Fibroblast of skin of left biceps (primary cell): ENCODE data around the gene FRMD4B.
"Not testable (repeated sequence)": the region's sequence is repeated elsewhere in the genome, so short reads cannot be mapped to it uniquely, and the experiment has no call there.

Experiments used
- DNase-seq, 2 experiments: peaks; one replicate each; pipeline ENCODE4 v3.0.0-alpha.2; 2013; ENCODE audit warnings: low read depth in 2 of 2

Gene FRMD4B

GRCh38 chr3:69244039-69244438 is 141.8 kb downstream of the FRMD4B start:
- DNase-seq: no peak

GRCh38 chr3:69241769-69242168 is 144.1 kb downstream of the FRMD4B start:
- no peak for DNase-seq

- DNase-seq: no peak
Observed at GRCh38 chr3:69240651-69241568, 145.0 kb downstream of the FRMD4B start.

- DNase-seq: no peak
Observed at GRCh38 chr3:69239063-69239462, 146.8 kb downstream of the FRMD4B start.

- DNase-seq: no peak
Observed at GRCh38 chr3:69236812-69237707, 148.8 kb downstream of the FRMD4B start.

- DNase-seq: no peak
Observed at GRCh38 chr3:69235882-69236281, 150.0 kb downstream of the FRMD4B start.

GRCh38 chr3:69235227-69235626 is 150.7 kb downstream of the FRMD4B start:
- DNase-seq: not testable (repeated sequence)

- DNase-seq: no peak
Observed at GRCh38 chr3:69232482-69232881, 153.4 kb downstream of the FRMD4B start.

GRCh38 chr3:69231929-69232440 is 153.9 kb downstream of the FRMD4B start:
- no peak for DNase-seq

GRCh38 chr3:69226071-69226470 is 159.8 kb downstream of the FRMD4B start:
- DNase-seq: no peak

- DNase-seq: no peak
Observed at GRCh38 chr3:69219101-69219708, 166.7 kb downstream of the FRMD4B start.

GRCh38 chr3:69218079-69218478 is 167.8 kb downstream of the FRMD4B start:
- no peak for DNase-seq

GRCh38 chr3:69216981-69217380 is 168.9 kb downstream of the FRMD4B start:
- no peak for DNase-seq

- no peak for DNase-seq
Observed at GRCh38 chr3:69214241-69214640, 171.6 kb downstream of the FRMD4B start.

- DNase-seq: peak; percentile 70 to 71
Observed at GRCh38 chr3:69212411-69213160, 173.3 kb downstream of the FRMD4B start.

GRCh38 chr3:69210068-69210730 is 175.7 kb downstream of the FRMD4B start:
- DNase-seq: no peak

GRCh38 chr3:69209413-69209812 is 176.5 kb downstream of the FRMD4B start:
- no peak for DNase-seq

GRCh38 chr3:69207031-69207430 is 178.9 kb downstream of the FRMD4B start:
- no peak for DNase-seq

- no peak for DNase-seq
Observed at GRCh38 chr3:69205385-69205784, 180.5 kb downstream of the FRMD4B start.

GRCh38 chr3:69204315-69204957 is 181.5 kb downstream of the FRMD4B start:
- DNase-seq: no peak
